Mammary epithelial cell (primary cell): ENCODE data around the gene DDIAS.

Source experiments
- EZH2 ChIP-seq: IDR thresholded peaks from 2 replicates; pipeline ENCODE4 v1.6.1; 2012; ENCODE audit warnings: low read length, inconsistent platforms, borderline replicate concordance
- TF ChIP-seq, protein P1 (sequence below), 2 donors: IDR thresholded peaks in 1 of 2; conservative IDR thresholded peaks in 1 of 2; 2 replicates each; pipeline ENCODE4 v1.5.1; 2011 to 2012; ENCODE audit warnings: inconsistent platforms in 2 of 2, low read length in 2 of 2, mild to moderate bottlenecking in 2 of 2, control low read depth in 1 of 2, low read depth in 1 of 2; ENCODE audit not compliant: insufficient read depth in 1 of 2; ENCODE audit errors: extremely low read depth in 1 of 2

DNA sequence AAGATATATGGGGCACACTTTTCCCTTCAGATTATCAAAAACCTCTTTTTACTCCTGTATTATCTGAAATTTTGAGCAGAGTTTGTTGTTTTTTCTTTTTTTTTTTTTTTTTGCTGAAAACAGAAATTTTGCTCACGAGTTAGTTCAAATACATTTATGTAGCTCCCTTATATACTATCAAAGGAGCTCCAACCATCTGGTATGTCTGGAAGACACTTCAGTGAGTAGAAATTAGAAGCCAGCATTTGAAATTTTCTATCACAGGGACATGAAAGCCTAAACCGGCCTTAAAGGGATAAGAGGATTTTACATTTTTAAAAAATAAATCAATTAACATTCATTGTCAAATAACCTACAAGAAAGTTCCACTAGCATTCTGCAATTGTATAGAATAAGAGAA is 73.3 kb downstream of the DDIAS start:
- TF ChIP-seq, protein P1, sequence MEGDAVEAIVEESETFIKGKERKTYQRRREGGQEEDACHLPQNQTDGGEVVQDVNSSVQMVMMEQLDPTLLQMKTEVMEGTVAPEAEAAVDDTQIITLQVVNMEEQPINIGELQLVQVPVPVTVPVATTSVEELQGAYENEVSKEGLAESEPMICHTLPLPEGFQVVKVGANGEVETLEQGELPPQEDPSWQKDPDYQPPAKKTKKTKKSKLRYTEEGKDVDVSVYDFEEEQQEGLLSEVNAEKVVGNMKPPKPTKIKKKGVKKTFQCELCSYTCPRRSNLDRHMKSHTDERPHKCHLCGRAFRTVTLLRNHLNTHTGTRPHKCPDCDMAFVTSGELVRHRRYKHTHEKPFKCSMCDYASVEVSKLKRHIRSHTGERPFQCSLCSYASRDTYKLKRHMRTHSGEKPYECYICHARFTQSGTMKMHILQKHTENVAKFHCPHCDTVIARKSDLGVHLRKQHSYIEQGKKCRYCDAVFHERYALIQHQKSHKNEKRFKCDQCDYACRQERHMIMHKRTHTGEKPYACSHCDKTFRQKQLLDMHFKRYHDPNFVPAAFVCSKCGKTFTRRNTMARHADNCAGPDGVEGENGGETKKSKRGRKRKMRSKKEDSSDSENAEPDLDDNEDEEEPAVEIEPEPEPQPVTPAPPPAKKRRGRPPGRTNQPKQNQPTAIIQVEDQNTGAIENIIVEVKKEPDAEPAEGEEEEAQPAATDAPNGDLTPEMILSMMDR (conservative IDR thresholded peaks at IDR 0.05 in 1 of 2, IDR thresholded peaks at IDR 0.05 in 1 of 2; ENCODE audit: extremely low read depth in 1 of 2, insufficient read depth in 1 of 2, low read depth in 1 of 2, low read length in 2 of 2) = no peak
- TF ChIP-seq EZH2 = no peak
